H1 (cell line): ENCODE measurements around the gene PARP16.

Experiments
- JUND ChIP-seq: IDR thresholded peaks from 2 replicates; pipeline ENCODE4 v1.6.1; 2011; ENCODE audit warnings: mild to moderate bottlenecking, improper control_type of control experiment, low read length
- MAFK ChIP-seq: IDR thresholded peaks from 2 replicates; pipeline ENCODE4 v1.6.1; 2012; ENCODE audit warnings: low read depth, mild to moderate bottlenecking, improper control_type of control experiment, low read length
- POLR2A ChIP-seq, 2 experiments: IDR thresholded peaks; 1 replicate in 1 of 2; 2 replicates in 1 of 2; pipeline ENCODE4 v1.6.1; 2011; ENCODE audit warnings: low read depth in 2 of 2, low read length in 2 of 2, mild to moderate bottlenecking in 2 of 2; ENCODE audit errors: control extremely low read depth in 1 of 2
- SIRT6 ChIP-seq: IDR thresholded peaks from one replicate; pipeline ENCODE4 v1.7.1; 2012; ENCODE audit warnings: low read length, inconsistent platforms
- TAF1 ChIP-seq: IDR thresholded peaks from 2 replicates; pipeline ENCODE4 v1.6.1; 2011; ENCODE audit warnings: mild to moderate bottlenecking, low read depth, low read length
- TF ChIP-seq, protein P1 (sequence below), 3 experiments: IDR thresholded peaks; 1 replicate in 2 of 3; 2 replicates in 1 of 3; pipeline versions ENCODE4 v1.5.1 to v1.6.1; 2011; ENCODE audit warnings: low read length in 3 of 3, mild to moderate bottlenecking in 3 of 3, inconsistent platforms in 2 of 3, low read depth in 1 of 3, moderate library complexity in 1 of 3; ENCODE audit not compliant: insufficient read depth in 1 of 3; ENCODE audit errors: control extremely low read depth in 1 of 3

DNA sequence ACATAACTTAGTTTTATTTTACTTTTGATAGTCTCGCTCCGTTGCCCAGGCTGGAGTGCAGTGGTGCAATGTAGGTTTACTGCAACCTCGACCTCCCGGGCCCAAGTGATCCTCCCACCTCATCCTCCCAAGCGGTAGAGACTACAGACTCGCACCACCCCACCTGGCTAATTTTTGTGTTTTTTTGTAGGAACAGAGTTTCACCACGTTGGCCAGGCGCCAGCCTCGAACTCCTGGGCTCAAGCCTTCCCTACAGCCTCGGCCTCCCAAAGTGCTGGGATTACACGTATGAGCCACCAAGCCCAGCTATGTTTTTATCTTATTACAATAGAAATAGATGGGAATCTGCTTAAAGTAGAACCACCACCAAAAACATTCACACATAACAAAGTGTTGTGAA lies 12.0 kb upstream of the PARP16 start:
- TF ChIP-seq, protein P1, sequence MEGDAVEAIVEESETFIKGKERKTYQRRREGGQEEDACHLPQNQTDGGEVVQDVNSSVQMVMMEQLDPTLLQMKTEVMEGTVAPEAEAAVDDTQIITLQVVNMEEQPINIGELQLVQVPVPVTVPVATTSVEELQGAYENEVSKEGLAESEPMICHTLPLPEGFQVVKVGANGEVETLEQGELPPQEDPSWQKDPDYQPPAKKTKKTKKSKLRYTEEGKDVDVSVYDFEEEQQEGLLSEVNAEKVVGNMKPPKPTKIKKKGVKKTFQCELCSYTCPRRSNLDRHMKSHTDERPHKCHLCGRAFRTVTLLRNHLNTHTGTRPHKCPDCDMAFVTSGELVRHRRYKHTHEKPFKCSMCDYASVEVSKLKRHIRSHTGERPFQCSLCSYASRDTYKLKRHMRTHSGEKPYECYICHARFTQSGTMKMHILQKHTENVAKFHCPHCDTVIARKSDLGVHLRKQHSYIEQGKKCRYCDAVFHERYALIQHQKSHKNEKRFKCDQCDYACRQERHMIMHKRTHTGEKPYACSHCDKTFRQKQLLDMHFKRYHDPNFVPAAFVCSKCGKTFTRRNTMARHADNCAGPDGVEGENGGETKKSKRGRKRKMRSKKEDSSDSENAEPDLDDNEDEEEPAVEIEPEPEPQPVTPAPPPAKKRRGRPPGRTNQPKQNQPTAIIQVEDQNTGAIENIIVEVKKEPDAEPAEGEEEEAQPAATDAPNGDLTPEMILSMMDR (IDR thresholded peaks at IDR 0.05; ENCODE audit: control extremely low read depth in 1 of 3, insufficient read depth in 1 of 3, low read depth in 1 of 3, low read length in 3 of 3), result no peak
- TF ChIP-seq POLR2A (IDR thresholded peaks at IDR 0.05; ENCODE audit: control extremely low read depth in 1 of 2, low read depth in 2 of 2, low read length in 2 of 2) (no peak), JUND (no peak), SIRT6 (no peak), TAF1 (no peak), MAFK (no peak)
